Keratinocyte (primary cell): ENCODE data around the gene CNDP2.
"Not testable (repeated sequence)": the region's sequence is repeated elsewhere in the genome, so short reads cannot be mapped to it uniquely, and the experiment has no call there.

Experiments used
- EZH2 ChIP-seq: IDR thresholded peaks from one replicate; pipeline ENCODE4 v1.6.1; 2012; ENCODE audit warnings: inconsistent platforms, mild to moderate bottlenecking, low read length, moderate library complexity
- TF ChIP-seq, protein P1 (sequence below), 3 experiments: IDR thresholded peaks in 1 of 3; conservative IDR thresholded peaks in 1 of 3; optimal IDR thresholded peaks in 1 of 3; 2 replicates in 2 of 3; 3 replicates in 1 of 3; pipeline versions ENCODE3 to v1.5.1; 2011; ENCODE audit warnings: low read length in 3 of 3, mild to moderate bottlenecking in 3 of 3, moderate library complexity in 2 of 3, control low read depth in 1 of 3, inconsistent platforms in 1 of 3; ENCODE audit not compliant: insufficient read depth in 2 of 3; ENCODE audit errors: extremely low read depth in 1 of 3

DNA sequence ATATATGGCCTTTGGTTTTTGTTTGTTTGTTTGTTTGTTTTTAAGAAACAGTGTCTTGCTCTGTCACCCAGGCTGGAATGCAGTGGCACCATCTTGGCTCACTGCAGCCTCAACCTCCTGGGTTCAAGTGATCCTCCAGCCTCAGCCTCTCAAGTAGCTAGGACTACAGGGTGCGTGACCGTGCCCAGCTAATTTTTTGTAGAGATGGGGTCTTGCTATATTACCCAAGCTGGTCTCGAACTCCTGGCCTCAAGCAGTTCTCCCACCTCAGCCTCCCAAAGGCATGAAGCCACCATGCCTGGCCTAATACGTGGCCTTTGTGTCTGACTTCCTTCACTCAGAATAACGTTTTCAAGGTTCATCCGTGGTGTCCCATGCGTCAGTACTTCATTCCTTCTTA is 28.8 kb downstream of the CNDP2 start:
- TF ChIP-seq, protein P1, sequence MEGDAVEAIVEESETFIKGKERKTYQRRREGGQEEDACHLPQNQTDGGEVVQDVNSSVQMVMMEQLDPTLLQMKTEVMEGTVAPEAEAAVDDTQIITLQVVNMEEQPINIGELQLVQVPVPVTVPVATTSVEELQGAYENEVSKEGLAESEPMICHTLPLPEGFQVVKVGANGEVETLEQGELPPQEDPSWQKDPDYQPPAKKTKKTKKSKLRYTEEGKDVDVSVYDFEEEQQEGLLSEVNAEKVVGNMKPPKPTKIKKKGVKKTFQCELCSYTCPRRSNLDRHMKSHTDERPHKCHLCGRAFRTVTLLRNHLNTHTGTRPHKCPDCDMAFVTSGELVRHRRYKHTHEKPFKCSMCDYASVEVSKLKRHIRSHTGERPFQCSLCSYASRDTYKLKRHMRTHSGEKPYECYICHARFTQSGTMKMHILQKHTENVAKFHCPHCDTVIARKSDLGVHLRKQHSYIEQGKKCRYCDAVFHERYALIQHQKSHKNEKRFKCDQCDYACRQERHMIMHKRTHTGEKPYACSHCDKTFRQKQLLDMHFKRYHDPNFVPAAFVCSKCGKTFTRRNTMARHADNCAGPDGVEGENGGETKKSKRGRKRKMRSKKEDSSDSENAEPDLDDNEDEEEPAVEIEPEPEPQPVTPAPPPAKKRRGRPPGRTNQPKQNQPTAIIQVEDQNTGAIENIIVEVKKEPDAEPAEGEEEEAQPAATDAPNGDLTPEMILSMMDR (optimal IDR thresholded peaks at IDR 0.05 in 1 of 3, IDR thresholded peaks at IDR 0.05 in 1 of 3, conservative IDR thresholded peaks at IDR 0.05 in 1 of 3; ENCODE audit: extremely low read depth in 1 of 3, insufficient read depth in 2 of 3, low read length in 3 of 3), result not testable (repeated sequence)
- not testable (repeated sequence) for TF ChIP-seq EZH2
